Bronchial epithelial cell (primary cell): ENCODE measurements around the gene TBC1D13. TPM values are rescaled to one million over a fixed set of nuclear protein-coding genes. Genes with fewer than 3 reads are reported as not detected.

ENCODE experiments used
- DNase-seq: peaks from one replicate; pipeline ENCODE4 v3.0.0-alpha.2; 2010; ENCODE audit warnings: low read depth
- FAIRE-seq: peaks from 2 replicates; lab custom pipeline; 2011; peaks lifted over from hg19 to GRCh38; lab: Jason Lieb, UNC
- H3K27me3 ChIP-seq: 2 replicates; pipeline ENCODE4 v1.5.1; 2011; ENCODE audit warnings: low read length; ENCODE audit not compliant: control insufficient read depth, insufficient read depth
- H3K36me3 ChIP-seq: 2 replicates; pipeline ENCODE4 v1.5.1; 2011; ENCODE audit warnings: low read length; ENCODE audit not compliant: control insufficient read depth, insufficient read depth
- H3K4me3 ChIP-seq: 2 replicates; pipeline ENCODE4 v1.5.1; 2011; ENCODE audit warnings: mild to moderate bottlenecking, low read depth, low read length, control low read depth
- CTCF ChIP-seq: IDR thresholded peaks from 2 replicates; pipeline ENCODE4 v1.5.1; 2011; ENCODE audit warnings: mild to moderate bottlenecking, moderate library complexity, low read length, control low read depth, inconsistent platforms; ENCODE audit not compliant: insufficient read depth, severe bottlenecking
- total RNA-seq: library from RNA; depleted of rRNA; stranded (reverse); fragments of >200 nt; gene quantifications from 2 replicates; pipeline ENCODE4 v1.2.1, GENCODE V29; 2014

The TBC1D13 gene
- total RNA-seq = 11.8 and 12.6 TPM in 2 replicates

GRCh38 chr9:128786681-128787601 is at the start of gene TBC1D13:
TBC1D13 (plus strand) TSS chr9:128787253; CDS start chr9:128787354, 101 bp downstream.
- no peaks in the 10 kb centered on the region for H3K27me3 ChIP-seq
- TF ChIP-seq CTCF = no peak
- peak within 1 kb of the TSS; percentile 100 for H3K4me3 ChIP-seq
- DNase-seq (peak; percentile 29), FAIRE-seq (no peak)
- H3K36me3 ChIP-seq = peaks cover 8% of the 10 kb centered on the region

GRCh38 chr9:128742401-128742800 is 44.7 kb upstream of the TBC1D13 start:
- TF ChIP-seq CTCF = no peak
- FAIRE-seq (no peak), DNase-seq (no peak)
- no peak overlapping the region for H3K4me3 ChIP-seq
- no peaks in the 10 kb centered on the region for H3K27me3 ChIP-seq
- peaks cover 6% of the 10 kb centered on the region for H3K36me3 ChIP-seq

GRCh38 chr9:128743421-128743820 is 43.6 kb upstream of the TBC1D13 start:
- TF ChIP-seq CTCF = no peak
- Histone ChIP-seq H3K4me3 (no peak overlapping the region), H3K36me3 (peaks cover 6% of the 10 kb centered on the region), H3K27me3 (no peaks in the 10 kb centered on the region)
- no peak for FAIRE-seq
- DNase-seq = no peak

GRCh38 chr9:128747241-128747640 is 39.8 kb upstream of the TBC1D13 start:
- H3K36me3 ChIP-seq = peaks cover 8% of the 10 kb centered on the region
- no peak overlapping the region for H3K4me3 ChIP-seq
- no peak for TF ChIP-seq CTCF
- H3K27me3 ChIP-seq = no peaks in the 10 kb centered on the region
- DNase-seq (no peak), FAIRE-seq (no peak)

GRCh38 chr9:128750926-128751595 is 36.0 kb upstream of the TBC1D13 start:
- FAIRE-seq = no peak

More at GRCh38 chr9:128750926-128751595, 36.0 kb upstream of the TBC1D13 start:
- Histone ChIP-seq H3K27me3 (no peaks in the 10 kb centered on the region), H3K4me3 (no peak overlapping the region), H3K36me3 (peaks cover 17% of the 10 kb centered on the region)
- no peak for TF ChIP-seq CTCF
- DNase-seq = no peak
